Measurements from ENCODE around the gene NID1.

DNA sequence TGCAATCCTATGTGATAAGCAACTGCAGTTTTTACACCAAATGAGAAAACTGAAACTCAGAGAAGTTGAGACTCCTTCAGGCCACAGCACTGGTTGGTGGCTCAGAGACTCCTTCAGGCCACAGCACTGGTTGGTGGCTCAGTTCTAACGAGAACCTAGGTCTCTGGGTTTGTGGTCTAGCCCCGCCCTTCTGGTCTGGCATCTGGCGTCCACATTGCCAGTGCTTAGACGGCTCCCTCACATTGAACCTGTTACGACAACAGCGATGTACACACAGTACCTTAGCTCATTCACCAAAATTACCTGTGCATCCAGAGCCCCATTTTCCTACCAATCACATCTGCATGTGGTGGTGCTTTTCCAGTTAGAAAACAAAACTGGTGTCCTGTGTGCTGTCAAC is 66.1 kb downstream of the NID1 start:
- TF ChIP-seq, protein P1, sequence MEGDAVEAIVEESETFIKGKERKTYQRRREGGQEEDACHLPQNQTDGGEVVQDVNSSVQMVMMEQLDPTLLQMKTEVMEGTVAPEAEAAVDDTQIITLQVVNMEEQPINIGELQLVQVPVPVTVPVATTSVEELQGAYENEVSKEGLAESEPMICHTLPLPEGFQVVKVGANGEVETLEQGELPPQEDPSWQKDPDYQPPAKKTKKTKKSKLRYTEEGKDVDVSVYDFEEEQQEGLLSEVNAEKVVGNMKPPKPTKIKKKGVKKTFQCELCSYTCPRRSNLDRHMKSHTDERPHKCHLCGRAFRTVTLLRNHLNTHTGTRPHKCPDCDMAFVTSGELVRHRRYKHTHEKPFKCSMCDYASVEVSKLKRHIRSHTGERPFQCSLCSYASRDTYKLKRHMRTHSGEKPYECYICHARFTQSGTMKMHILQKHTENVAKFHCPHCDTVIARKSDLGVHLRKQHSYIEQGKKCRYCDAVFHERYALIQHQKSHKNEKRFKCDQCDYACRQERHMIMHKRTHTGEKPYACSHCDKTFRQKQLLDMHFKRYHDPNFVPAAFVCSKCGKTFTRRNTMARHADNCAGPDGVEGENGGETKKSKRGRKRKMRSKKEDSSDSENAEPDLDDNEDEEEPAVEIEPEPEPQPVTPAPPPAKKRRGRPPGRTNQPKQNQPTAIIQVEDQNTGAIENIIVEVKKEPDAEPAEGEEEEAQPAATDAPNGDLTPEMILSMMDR (conservative IDR thresholded peaks at IDR 0.05), result no peak
- TF ChIP-seq ZFX (IDR thresholded peaks at IDR 0.05), result no peak

Measured in C4-2B (cell line).